HG02938 (cell line): ENCODE data around the gene ROBO2.
"Not testable (repeated sequence)": the region's sequence is repeated elsewhere in the genome, so short reads cannot be mapped to it uniquely, and the experiment has no call there.

Experiments used
- ATAC-seq: cut with Tn5 transposase; IDR thresholded peaks from one replicate; pipeline ENCODE4 v1.9.1; 2021; ENCODE audit warnings: mild to moderate bottlenecking, moderate library complexity; ENCODE audit not compliant: unreplicated experiment

The ROBO2 gene

GRCh38 chr3:77381431-77381830 lies 341.5 kb downstream of the ROBO2 start:
- ATAC-seq: no peak

- ATAC-seq: no peak
These were observed 352.3 kb downstream of the ROBO2 start for GRCh38 chr3:77392181-77392580.

- ATAC-seq: no peak
These were observed 354.1 kb downstream of the ROBO2 start for GRCh38 chr3:77394046-77394445.

GRCh38 chr3:77404871-77405270 lies 365.0 kb downstream of the ROBO2 start:
- ATAC-seq: no peak

GRCh38 chr3:77407441-77407840 lies 367.5 kb downstream of the ROBO2 start:
- no peak for ATAC-seq

- ATAC-seq: not testable (repeated sequence)
These were observed 370.4 kb downstream of the ROBO2 start for GRCh38 chr3:77410334-77410733.

- ATAC-seq: no peak
These were observed 371.4 kb downstream of the ROBO2 start for GRCh38 chr3:77411334-77411733.

GRCh38 chr3:77412021-77412438 lies 372.1 kb downstream of the ROBO2 start:
- ATAC-seq: no peak

GRCh38 chr3:77412584-77412983 lies 372.7 kb downstream of the ROBO2 start:
- no peak for ATAC-seq

- no peak for ATAC-seq
These were observed 375.0 kb downstream of the ROBO2 start for GRCh38 chr3:77414881-77415280.

- no peak for ATAC-seq
These were observed 380.4 kb downstream of the ROBO2 start for GRCh38 chr3:77420336-77420735.

- no peak for ATAC-seq
These were observed 382.0 kb downstream of the ROBO2 start for GRCh38 chr3:77421916-77422315.

GRCh38 chr3:77426531-77426930 lies 386.6 kb downstream of the ROBO2 start:
- no peak for ATAC-seq

- no peak for ATAC-seq
These were observed 387.6 kb downstream of the ROBO2 start for GRCh38 chr3:77427528-77427927.

- ATAC-seq: no peak
These were observed 397.0 kb downstream of the ROBO2 start for GRCh38 chr3:77436908-77437307.

- ATAC-seq: no peak
These were observed 406.2 kb downstream of the ROBO2 start for GRCh38 chr3:77446084-77446483.

GRCh38 chr3:77446761-77447160 lies 406.9 kb downstream of the ROBO2 start:
- no peak for ATAC-seq

GRCh38 chr3:77449459-77450350 lies 409.8 kb downstream of the ROBO2 start:
- ATAC-seq: no peak

- ATAC-seq: no peak
These were observed 416.5 kb downstream of the ROBO2 start for GRCh38 chr3:77456431-77456830.

GRCh38 chr3:77456906-77457305 lies 417.0 kb downstream of the ROBO2 start:
- ATAC-seq: no peak

GRCh38 chr3:77459926-77460325 lies 420.0 kb downstream of the ROBO2 start:
- ATAC-seq: no peak

GRCh38 chr3:77460326-77460725 lies 420.4 kb downstream of the ROBO2 start:
- no peak for ATAC-seq

- ATAC-seq: no peak
These were observed 423.1 kb downstream of the ROBO2 start for GRCh38 chr3:77462951-77463350.
